Measurements from ENCODE around the gene CYP24A1. TPM values are rescaled to one million over a fixed set of nuclear protein-coding genes. Genes with fewer than 3 reads are reported as not detected.

Gene CYP24A1
- total RNA-seq, 1 donor from 2014 or later: 0.73 TPM

GRCh38 chr20:54104781-54105180 lies 69.0 kb downstream of the CYP24A1 start:
- H3K4me3 Mint-ChIP-seq (ENCODE audit: unreplicated experiment): no peak overlapping the region
- no peak for FAIRE-seq
- H3K27ac Mint-ChIP-seq (ENCODE audit: unreplicated experiment): no peak overlapping the region

DNA sequence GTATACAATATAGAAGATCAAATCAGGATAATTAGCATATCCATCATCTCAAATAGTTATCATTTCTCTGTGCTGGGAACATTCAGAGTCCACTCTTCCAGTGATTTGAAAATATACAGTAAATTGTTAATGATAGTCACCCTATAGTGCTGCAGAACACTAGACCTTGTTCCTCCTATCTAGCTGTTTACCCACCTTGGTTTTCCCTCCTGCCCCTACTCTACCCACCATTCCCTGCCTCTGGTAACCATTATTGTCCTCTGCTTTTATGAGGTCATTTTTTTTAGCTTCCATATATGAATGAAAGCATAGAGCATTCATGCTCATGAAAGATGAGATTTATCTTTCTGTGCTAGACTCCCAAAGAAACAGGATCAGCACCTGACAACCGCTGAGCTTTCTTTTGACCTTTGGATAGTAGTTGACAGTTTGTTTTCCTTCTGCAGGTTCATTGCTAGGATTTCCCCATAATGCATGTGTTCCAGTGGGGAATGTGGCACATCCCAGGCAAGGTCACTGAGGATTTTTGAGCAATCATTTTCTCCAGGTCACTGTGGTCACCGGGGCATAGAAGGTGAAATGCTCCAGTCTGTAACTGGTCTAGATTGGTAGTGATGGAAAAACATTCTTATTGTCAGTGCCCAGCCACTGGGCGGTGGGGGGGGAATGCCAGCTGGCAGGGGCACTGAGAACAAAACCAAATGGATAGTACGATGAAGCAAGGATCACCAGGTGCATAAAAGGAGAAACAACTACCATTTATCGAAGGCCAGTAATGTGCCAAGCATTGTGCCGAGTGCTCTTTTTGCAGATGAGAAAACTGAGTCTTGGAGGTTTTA lies 69.8 kb downstream of the CYP24A1 start:
- Histone ChIP-seq H3K4me1 (ENCODE audit: insufficient read depth, low read length) (no peaks in the 10 kb centered on the region), H3K36me3 (ENCODE audit: insufficient read depth, low read length) (no peaks in the 10 kb centered on the region), H2AFZ (ENCODE audit: low read depth, low read length) (no peak overlapping the region), H3K9me3 (ENCODE audit: insufficient read depth, low read depth, low read length) (no peaks in the 10 kb centered on the region), H3K27ac (ENCODE audit: low read depth, low read length) (no peak overlapping the region), H3K79me2 (ENCODE audit: insufficient read depth, low read length) (no peaks in the 10 kb centered on the region), H3K27me3 (ENCODE audit: insufficient read depth, low read length) (no peaks in the 10 kb centered on the region), H3K4me2 (ENCODE audit: low read length) (no peak overlapping the region), H4K20me1 (ENCODE audit: insufficient read depth, low read length) (no peaks in the 10 kb centered on the region), H3K4me3 (ENCODE audit: insufficient read depth, low read depth, low read length) (no peak overlapping the region), H3K9ac (ENCODE audit: low read length) (no peak overlapping the region)
- FAIRE-seq (no peak), DNase-seq (ENCODE audit: low read depth) (no peak)
- H3K9me3 Mint-ChIP-seq (ENCODE audit: unreplicated experiment): no peaks in the 10 kb centered on the region
- no peaks in the 10 kb centered on the region for H3K36me3 Mint-ChIP-seq (ENCODE audit: low read depth, unreplicated experiment)
- H3K27ac Mint-ChIP-seq (ENCODE audit: unreplicated experiment): no peak overlapping the region
- H3K27me3 Mint-ChIP-seq (ENCODE audit: low read depth, unreplicated experiment): no peaks in the 10 kb centered on the region
- H3K4me1 Mint-ChIP-seq (ENCODE audit: low read depth, unreplicated experiment): peaks cover 8% of the 10 kb centered on the region
- no peak overlapping the region for H3K4me3 Mint-ChIP-seq (ENCODE audit: unreplicated experiment)
- TF ChIP-seq EZH2 (IDR thresholded peaks at IDR 0.05; ENCODE audit: insufficient read depth, low read length) (no peak), CTCF (IDR thresholded peaks at IDR 0.05; ENCODE audit: insufficient read depth, low read depth, low read length) (no peak)

More at GRCh38 chr20:54104781-54105180, 69.0 kb downstream of the CYP24A1 start:
- Histone ChIP-seq H3K79me2 (ENCODE audit: insufficient read depth, low read length) (no peaks in the 10 kb centered on the region), H3K9ac (ENCODE audit: low read length) (no peak overlapping the region), H3K4me3 (ENCODE audit: insufficient read depth, low read depth, low read length) (no peak overlapping the region), H3K27me3 (ENCODE audit: insufficient read depth, low read length) (no peaks in the 10 kb centered on the region), H3K4me1 (ENCODE audit: insufficient read depth, low read length) (no peaks in the 10 kb centered on the region), H3K36me3 (ENCODE audit: insufficient read depth, low read length) (no peaks in the 10 kb centered on the region), H3K27ac (ENCODE audit: low read depth, low read length) (no peak overlapping the region), H4K20me1 (ENCODE audit: insufficient read depth, low read length) (no peaks in the 10 kb centered on the region), H3K4me2 (ENCODE audit: low read length) (no peak overlapping the region), H2AFZ (ENCODE audit: low read depth, low read length) (no peak overlapping the region), H3K9me3 (ENCODE audit: insufficient read depth, low read depth, low read length) (no peaks in the 10 kb centered on the region)
- H3K4me1 Mint-ChIP-seq (ENCODE audit: low read depth, unreplicated experiment): peaks cover 8% of the 10 kb centered on the region
- TF ChIP-seq EZH2 (IDR thresholded peaks at IDR 0.05; ENCODE audit: insufficient read depth, low read length): no peak
- TF ChIP-seq CTCF (IDR thresholded peaks at IDR 0.05; ENCODE audit: insufficient read depth, low read depth, low read length): no peak
- H3K36me3 Mint-ChIP-seq (ENCODE audit: low read depth, unreplicated experiment): no peaks in the 10 kb centered on the region
- no peak for DNase-seq (ENCODE audit: low read depth)
- H3K27me3 Mint-ChIP-seq (ENCODE audit: low read depth, unreplicated experiment): no peaks in the 10 kb centered on the region
- no peaks in the 10 kb centered on the region for H3K9me3 Mint-ChIP-seq (ENCODE audit: unreplicated experiment)

Other genes starting within 250 kb of the CYP24A1 start
- gene BCAS1, start 103.4 kb downstream of the CYP24A1 start, total RNA-seq: 0.31 TPM in 1 of 2 replicates, not detected in the other
- gene PFDN4, start 34.1 kb upstream of the CYP24A1 start, total RNA-seq: 28.3 and 35.2 TPM in 2 replicates